NCI-H345 (cell line): Measurements from ENCODE around the gene MRPL45.
A peak's percentile ranks its signal among the peaks of the same experiment; 100 is the strongest.
"Not testable (repeated sequence)": the region's sequence is repeated elsewhere in the genome, so short reads cannot be mapped to it uniquely, and the experiment has no call there.

ENCODE experiments used
- DNase-seq: peaks from one replicate; lab custom pipeline; 2025; lab: John Stamatoyannopoulos, UW

The MRPL45 gene

GRCh38 chr17:38296834-38297517 is at the start of gene MRPL45:
Gene MRPL45 (plus strand): TSS chr17:38297168. CDS start chr17:38297184, 16 bp downstream.
- peak; percentile 97 for DNase-seq

- not testable (repeated sequence) for DNase-seq
Measured at GRCh38 chr17:38253191-38253590, 43.8 kb upstream of the MRPL45 start.

GRCh38 chr17:38254357-38254756 is 42.6 kb upstream of the MRPL45 start:
- DNase-seq = not testable (repeated sequence)

GRCh38 chr17:38257013-38257621 is 39.9 kb upstream of the MRPL45 start:
- DNase-seq = peak; percentile 88

- DNase-seq = not testable (repeated sequence)
Measured at GRCh38 chr17:38265974-38266506, 30.9 kb upstream of the MRPL45 start.

GRCh38 chr17:38266571-38266970 is 30.4 kb upstream of the MRPL45 start:
- DNase-seq = not testable (repeated sequence)

GRCh38 chr17:38268138-38268537 is 28.8 kb upstream of the MRPL45 start:
- not testable (repeated sequence) for DNase-seq

- not testable (repeated sequence) for DNase-seq
Measured at GRCh38 chr17:38269045-38269444, 27.9 kb upstream of the MRPL45 start.

- not testable (repeated sequence) for DNase-seq
Measured at GRCh38 chr17:38269552-38269951, 27.4 kb upstream of the MRPL45 start.

GRCh38 chr17:38285994-38286393 is 11.0 kb upstream of the MRPL45 start:
- DNase-seq = not testable (repeated sequence)

- not testable (repeated sequence) for DNase-seq
Measured at GRCh38 chr17:38286501-38287091, 10.4 kb upstream of the MRPL45 start.

GRCh38 chr17:38288217-38288827 is 8.6 kb upstream of the MRPL45 start:
- DNase-seq = peak; percentile 7

GRCh38 chr17:38289760-38290159 is 7.2 kb upstream of the MRPL45 start:
- not testable (repeated sequence) for DNase-seq

GRCh38 chr17:38295602-38296365 is 1.2 kb upstream of the MRPL45 start:
- not testable (repeated sequence) for DNase-seq

GRCh38 chr17:38315497-38315896 is 18.5 kb downstream of the MRPL45 start:
- DNase-seq = no peak

GRCh38 chr17:38317081-38317480 is 20.1 kb downstream of the MRPL45 start:
- no peak for DNase-seq

- DNase-seq = no peak
Measured at GRCh38 chr17:38320482-38320881, 23.5 kb downstream of the MRPL45 start.

GRCh38 chr17:38322156-38322779 is 25.3 kb downstream of the MRPL45 start:
- DNase-seq = peak; percentile 45

- no peak for DNase-seq
Measured at GRCh38 chr17:38322897-38323296, 25.9 kb downstream of the MRPL45 start.

- no peak for DNase-seq
Measured at GRCh38 chr17:38324141-38324697, 27.3 kb downstream of the MRPL45 start.

- DNase-seq = no peak
Measured at GRCh38 chr17:38324772-38325171, 27.8 kb downstream of the MRPL45 start.
